ENCODE data around the gene KCTD17. TPM values are rescaled to one million over a fixed set of nuclear protein-coding genes. Genes with fewer than 3 reads are reported as not detected.

KCTD17 gene
- total RNA-seq, 1 experiment from 2014 or later = 29.5 TPM

DNA sequence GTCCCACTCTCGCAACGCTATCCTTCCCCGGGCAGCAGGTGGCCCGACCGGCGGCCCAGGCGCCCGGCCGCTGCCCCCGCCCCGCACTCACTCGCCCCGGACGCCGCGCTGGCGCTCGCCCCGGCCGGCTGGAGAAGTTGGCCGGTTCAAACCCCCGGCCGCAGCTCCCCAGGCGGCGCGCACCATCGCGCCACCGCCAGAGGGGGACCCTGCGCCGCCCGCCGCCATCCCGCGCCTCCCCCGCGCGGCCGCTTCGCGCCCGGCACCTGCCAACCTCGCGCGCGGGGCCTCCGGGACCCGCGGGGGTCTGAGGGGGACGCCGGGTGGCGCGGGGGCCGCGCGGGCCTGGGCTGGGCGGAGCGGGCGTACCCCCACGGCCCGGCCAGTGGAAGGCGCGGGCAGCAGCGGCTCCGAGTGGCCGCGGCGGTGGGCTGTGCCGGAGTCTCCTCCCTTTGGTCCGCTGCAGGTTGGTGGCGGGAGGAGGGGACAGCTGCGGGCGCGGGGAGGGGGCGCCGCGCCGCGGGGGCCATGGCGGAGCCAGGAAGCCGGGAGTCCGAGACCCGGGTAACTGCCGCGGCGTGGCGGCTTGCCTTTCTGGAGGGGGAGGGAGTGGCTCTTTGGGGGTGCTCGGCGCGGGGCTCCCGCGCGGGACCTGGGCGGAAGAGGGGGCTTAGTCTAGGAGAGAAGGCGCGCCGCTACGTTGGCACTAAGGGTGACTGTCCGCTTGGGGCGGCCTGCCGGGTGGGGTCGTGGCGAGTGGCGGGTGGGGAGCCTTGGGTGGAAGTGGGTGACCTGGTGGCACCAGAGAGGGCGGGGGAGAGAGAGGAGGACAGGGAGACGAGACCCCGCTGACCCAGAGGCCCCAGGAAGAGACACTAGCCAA, 32.0 kb upstream of the KCTD17 start, which contains the start of the genes MPST and TST:
Gene MPST (plus strand): TSS at position 434 of the 883 bp plus-strand sequence. CDS start 95 bp downstream, at position 529.
Gene TST (minus strand): TSS at position 139 of the 883 bp plus-strand sequence. CDS start 715 bp downstream, outside the sequence.
- H3K4me1 ChIP-seq (replicated peaks; ENCODE audit: insufficient read depth) = peaks cover 42% of the 10 kb centered on the region
- peak within 1 kb of the TSS; percentile 62 for H3K4me3 ChIP-seq
- TF ChIP-seq EZH2 (IDR thresholded peaks at IDR 0.05; ENCODE audit: low read depth) = no peak
- TF ChIP-seq, protein P1, sequence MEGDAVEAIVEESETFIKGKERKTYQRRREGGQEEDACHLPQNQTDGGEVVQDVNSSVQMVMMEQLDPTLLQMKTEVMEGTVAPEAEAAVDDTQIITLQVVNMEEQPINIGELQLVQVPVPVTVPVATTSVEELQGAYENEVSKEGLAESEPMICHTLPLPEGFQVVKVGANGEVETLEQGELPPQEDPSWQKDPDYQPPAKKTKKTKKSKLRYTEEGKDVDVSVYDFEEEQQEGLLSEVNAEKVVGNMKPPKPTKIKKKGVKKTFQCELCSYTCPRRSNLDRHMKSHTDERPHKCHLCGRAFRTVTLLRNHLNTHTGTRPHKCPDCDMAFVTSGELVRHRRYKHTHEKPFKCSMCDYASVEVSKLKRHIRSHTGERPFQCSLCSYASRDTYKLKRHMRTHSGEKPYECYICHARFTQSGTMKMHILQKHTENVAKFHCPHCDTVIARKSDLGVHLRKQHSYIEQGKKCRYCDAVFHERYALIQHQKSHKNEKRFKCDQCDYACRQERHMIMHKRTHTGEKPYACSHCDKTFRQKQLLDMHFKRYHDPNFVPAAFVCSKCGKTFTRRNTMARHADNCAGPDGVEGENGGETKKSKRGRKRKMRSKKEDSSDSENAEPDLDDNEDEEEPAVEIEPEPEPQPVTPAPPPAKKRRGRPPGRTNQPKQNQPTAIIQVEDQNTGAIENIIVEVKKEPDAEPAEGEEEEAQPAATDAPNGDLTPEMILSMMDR (conservative IDR thresholded peaks at IDR 0.05) = 0 out of 2 replicates have a peak, but pooled peaks have one; percentile 37
- no peaks in the 10 kb centered on the region for H3K9me3 ChIP-seq (ENCODE audit: insufficient read depth, low read depth)
- H3F3A ChIP-seq (ENCODE audit: insufficient read depth, low read depth) = peaks cover 28% of the 10 kb centered on the region; the same call in 1 of the 2 replicates
- H3K79me2 ChIP-seq (ENCODE audit: low read depth) = peaks cover 50% of the 10 kb centered on the region
- H2AFZ ChIP-seq = peak within 1 kb of the TSS; percentile 88
- no peaks in the 10 kb centered on the region for H3K27me3 ChIP-seq (ENCODE audit: insufficient read depth, low read depth)
- H3K9me2 ChIP-seq (ENCODE audit: insufficient read depth) = no peaks in the 10 kb centered on the region
- H3K4me2 ChIP-seq = peak within 1 kb of the TSS; percentile 75
- H3K36me3 ChIP-seq (ENCODE audit: low read depth) = peaks cover 10% of the 10 kb centered on the region; the same call in 1 of the 2 replicates
- peak; percentile 62 to 80 for DNase-seq
- H3K27ac ChIP-seq = peak within 1 kb of the TSS; percentile 17
- ChIA-PET POLR2A (ENCODE audit: unreplicated experiment) (interaction anchor here (0.7 to 1.1 kb wide), 4 partner anchors 10 to 1126 kb away, joined by 6 to 17 read pairs (median 10); no protein-coding TSS in a partner anchor), CTCF (interaction anchor here (0.5 to 2.7 kb wide), 6 partner anchors 13 to 243 kb away, joined by 3 to 7 read pairs (median 5); partner anchors contain the start of gene IFT27)
- H4K20me1 ChIP-seq (ENCODE audit: insufficient read depth) = peaks cover 7% of the 10 kb centered on the region; the same call in 1 of the 2 replicates
- no TSS peak for BruUV-seq (replicated peaks)
- intact Hi-C loops (cut with micrococcal nuclease; ENCODE audit: unreplicated experiment) = no loop called here

DNA sequence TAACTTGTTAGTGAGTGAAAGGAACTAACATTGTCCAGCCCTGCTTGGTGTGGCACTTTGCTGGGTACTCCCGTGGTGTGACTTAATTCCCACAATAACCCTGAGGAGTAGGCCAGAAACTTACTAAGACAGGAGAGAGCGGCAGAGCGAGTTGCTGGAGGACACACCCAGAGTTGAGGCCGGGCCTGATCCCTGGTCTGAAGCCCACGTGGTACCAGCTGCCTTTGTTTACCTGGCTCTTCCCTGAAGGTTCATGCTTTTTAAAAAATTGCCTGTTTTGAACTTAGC, 31.4 kb upstream of the KCTD17 start:
- peak in 1 of 2 experiments; percentile 63 for DNase-seq
- POLR2A ChIA-PET (ENCODE audit: unreplicated experiment) = no interaction called here
- no peak for TF ChIP-seq EZH2 (IDR thresholded peaks at IDR 0.05; ENCODE audit: low read depth)
- TF ChIP-seq, protein P1 (conservative IDR thresholded peaks at IDR 0.05) = no peak
- Histone ChIP-seq H2AFZ (peak overlapping the region; percentile 86), H3K27ac (peak overlapping the region; percentile 17), H3K4me2 (peak overlapping the region; percentile 75), H3K9me2 (ENCODE audit: insufficient read depth) (no peaks in the 10 kb centered on the region), H3F3A (ENCODE audit: insufficient read depth, low read depth) (peaks cover 22% of the 10 kb centered on the region; the same call in 1 of the 2 replicates), H3K79me2 (ENCODE audit: low read depth) (peaks cover 50% of the 10 kb centered on the region), H3K4me3 (peak overlapping the region; percentile 62), H4K20me1 (ENCODE audit: insufficient read depth) (peaks cover 7% of the 10 kb centered on the region; the same call in 1 of the 2 replicates), H3K36me3 (ENCODE audit: low read depth) (peaks cover 10% of the 10 kb centered on the region; the same call in 1 of the 2 replicates), H3K9me3 (ENCODE audit: insufficient read depth, low read depth) (no peaks in the 10 kb centered on the region), H3K4me1 (replicated peaks; ENCODE audit: insufficient read depth) (peaks cover 36% of the 10 kb centered on the region), H3K27me3 (ENCODE audit: insufficient read depth, low read depth) (no peaks in the 10 kb centered on the region)
- CTCF ChIA-PET = interaction anchor here (0.6 to 2.7 kb wide), 4 partner anchors 13 to 1094 kb away, joined by 3 to 14 read pairs (median 6); no protein-coding TSS in a partner anchor
- BruUV-seq (replicated peaks) = no TSS peak
- intact Hi-C loops (cut with micrococcal nuclease; ENCODE audit: unreplicated experiment) = no loop called here

DNA sequence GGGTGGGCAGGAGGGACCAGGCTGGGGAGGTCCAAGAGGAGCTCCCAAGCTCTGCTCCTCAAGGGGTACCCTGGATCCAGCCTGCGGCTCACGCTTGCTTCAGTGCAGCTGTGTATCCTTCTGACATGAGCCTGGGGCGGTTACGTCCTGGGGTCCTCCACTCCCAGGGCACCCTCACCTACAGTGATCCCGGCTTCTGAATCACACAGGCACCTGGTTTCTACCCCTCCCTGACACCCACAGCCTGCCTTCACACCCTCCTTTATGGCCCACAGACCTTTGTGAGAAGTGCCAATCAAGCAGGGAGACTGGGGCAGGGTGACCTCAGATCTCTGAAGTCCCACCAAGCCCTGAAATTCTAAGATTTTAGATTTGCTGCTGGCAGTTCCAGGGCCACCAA, 30.5 kb upstream of the KCTD17 start:
- H4K20me1 ChIP-seq (ENCODE audit: insufficient read depth) = peaks cover 7% of the 10 kb centered on the region; the same call in 1 of the 2 replicates
- no peak for DNase-seq
- no peak overlapping the region for H3K4me3 ChIP-seq
- intact Hi-C loops (cut with micrococcal nuclease; ENCODE audit: unreplicated experiment) = no loop called here
- BruUV-seq (replicated peaks) = no TSS peak
- H2AFZ ChIP-seq = no peak overlapping the region
- H3K4me1 ChIP-seq (replicated peaks; ENCODE audit: insufficient read depth) = peaks cover 28% of the 10 kb centered on the region
- no peaks in the 10 kb centered on the region for H3K27me3 ChIP-seq (ENCODE audit: insufficient read depth, low read depth)
- TF ChIP-seq EZH2 (IDR thresholded peaks at IDR 0.05; ENCODE audit: low read depth) = no peak
- TF ChIP-seq, protein P1 (conservative IDR thresholded peaks at IDR 0.05) = no peak
- H3K79me2 ChIP-seq (ENCODE audit: low read depth) = peaks cover 48% of the 10 kb centered on the region
- peaks cover 13% of the 10 kb centered on the region; the same call in 1 of the 2 replicates for H3F3A ChIP-seq (ENCODE audit: insufficient read depth, low read depth)
- H3K36me3 ChIP-seq (ENCODE audit: low read depth) = peaks cover 15% of the 10 kb centered on the region; the same call in 1 of the 2 replicates
- H3K4me2 ChIP-seq = peak overlapping the region; percentile 75
- ChIA-PET CTCF (interaction anchor here (1.5 to 2.7 kb wide), 3 partner anchors 10 to 22 kb away, joined by 6 to 7 read pairs (median 6); no protein-coding TSS in a partner anchor), POLR2A (ENCODE audit: unreplicated experiment) (no interaction called here)
- H3K9me2 ChIP-seq (ENCODE audit: insufficient read depth) = no peaks in the 10 kb centered on the region
- no peaks in the 10 kb centered on the region for H3K9me3 ChIP-seq (ENCODE audit: insufficient read depth, low read depth)
- H3K27ac ChIP-seq = no peak overlapping the region

Data from PC-9 (cell line).